Left ventricle myocardium inferior (tissue), 1 donor: Measurements from ENCODE around the gene STAMBP. TPM values are rescaled to one million over a fixed set of nuclear protein-coding genes. Genes with fewer than 3 reads are reported as not detected.

ENCODE experiments used
- DNase-seq: peaks from one replicate; pipeline ENCODE4 v3.0.0-alpha.2; 2020
- H3K27ac ChIP-seq: fragments of 200-600 bp; replicated peaks from 2 replicates; pipeline ENCODE4 v1.8.0; 2021
- H3K27me3 ChIP-seq: fragments of 200-600 bp; 2 replicates; pipeline ENCODE4 v1.8.0; 2021; ENCODE audit warnings: low read depth
- H3K36me3 ChIP-seq: fragments of 200-600 bp; 2 replicates; pipeline ENCODE4 v1.8.0; 2021
- H3K4me1 ChIP-seq: fragments of 200-600 bp; 2 replicates; pipeline ENCODE4 v1.8.0; 2021
- H3K4me3 ChIP-seq: fragments of 200-600 bp; 2 replicates; pipeline ENCODE4 v1.8.0; 2021; ENCODE audit warnings: mild to moderate bottlenecking, moderate library complexity
- H3K9me3 ChIP-seq: fragments of 200-600 bp; replicated peaks from 2 replicates; pipeline ENCODE4 v1.8.0; 2021
- CTCF ChIP-seq: fragments of 200-600 bp; IDR thresholded peaks from 2 replicates; pipeline ENCODE4 v1.8.0; 2021; ENCODE audit warnings: antibody characterized with exemption, mild to moderate bottlenecking, borderline replicate concordance
- intact Hi-C: fragments of 100-400 bp; cut with micrococcal nuclease; formaldehyde crosslinking; loops from one replicate; pipeline ENCODE4 v1.11.0; 2022
- total RNA-seq: library from RNA; stranded (reverse); fragmentation: NEBNext Ultra II Directional; extraction: Animal tissue kit (Norgen Biotek cat#: 25700); gene quantifications from one replicate; pipeline ENCODE4 v1.2.1, GENCODE V29; 2021
- donor health status: DM: no; HTN: yes; CAD: no; lungs with severe emphysema.

The STAMBP gene
- total RNA-seq, 1 donor from 2014 or later: 35.5 TPM

- Histone ChIP-seq H3K4me1 (peaks cover 42% of the 10 kb centered on the region), H3K9me3 (no peaks in the 10 kb centered on the region), H3K36me3 (peaks cover 26% of the 10 kb centered on the region), H3K4me3 (peak overlapping the region; percentile 78), H3K27ac (peak overlapping the region; percentile 93), H3K27me3 (no peaks in the 10 kb centered on the region)
- TF ChIP-seq CTCF: no peak
- DNase-seq: no peak
- intact Hi-C loops: no loop called here
These were observed 358 bp upstream of the STAMBP start for GRCh38 chr2:73828389-73828817.

GRCh38 chr2:73830871-73831401, 2.2 kb downstream of the STAMBP start:
- H3K4me1 ChIP-seq: peaks cover 42% of the 10 kb centered on the region
- intact Hi-C loops: no loop called here

GRCh38 chr2:73832930-73833329, 4.2 kb downstream of the STAMBP start:
- DNase-seq: no peak
- peak overlapping the region; percentile 27 for H3K27ac ChIP-seq
- peaks cover 55% of the 10 kb centered on the region for H3K36me3 ChIP-seq
- TF ChIP-seq CTCF: no peak
- intact Hi-C loops: no loop called here
- no peaks in the 10 kb centered on the region for H3K9me3 ChIP-seq
- H3K4me3 ChIP-seq: no peak overlapping the region
- no peaks in the 10 kb centered on the region for H3K27me3 ChIP-seq
- peaks cover 39% of the 10 kb centered on the region for H3K4me1 ChIP-seq

More at GRCh38 chr2:73830871-73831401, 2.2 kb downstream of the STAMBP start:
- TF ChIP-seq CTCF: no peak
- no peak for DNase-seq
- Histone ChIP-seq H3K4me3 (no peak overlapping the region), H3K9me3 (no peaks in the 10 kb centered on the region), H3K36me3 (peaks cover 43% of the 10 kb centered on the region), H3K27ac (no peak overlapping the region), H3K27me3 (no peaks in the 10 kb centered on the region)

GRCh38 chr2:73836141-73836943, 7.6 kb downstream of the STAMBP start:
- Histone ChIP-seq H3K27ac (no peak overlapping the region), H3K27me3 (no peaks in the 10 kb centered on the region), H3K4me3 (no peak overlapping the region), H3K36me3 (peaks cover 47% of the 10 kb centered on the region), H3K9me3 (no peaks in the 10 kb centered on the region), H3K4me1 (peaks cover 24% of the 10 kb centered on the region)
- TF ChIP-seq CTCF: no peak
- peak; percentile 18 for DNase-seq
- intact Hi-C loops: no loop called here

- no peak overlapping the region for H3K27ac ChIP-seq
- H3K9me3 ChIP-seq: no peaks in the 10 kb centered on the region
- peaks cover 13% of the 10 kb centered on the region for H3K4me1 ChIP-seq
- no peak for TF ChIP-seq CTCF
- DNase-seq: no peak
- intact Hi-C loops: no loop called here
- H3K4me3 ChIP-seq: no peak overlapping the region
- H3K27me3 ChIP-seq: no peaks in the 10 kb centered on the region
- peaks cover 31% of the 10 kb centered on the region for H3K36me3 ChIP-seq
These were observed 9.3 kb downstream of the STAMBP start for GRCh38 chr2:73837847-73838585.
